IMR-90 (cell line): ENCODE data around the gene GALNT17. TPM values are rescaled to one million over a fixed set of nuclear protein-coding genes. Genes with fewer than 3 reads are reported as not detected.

Source experiments
- ATAC-seq: fragments of 200-7000 bp; cut with Tn5 transposase; 2 replicates; pipeline ENCODE4 v1.9.1; 2020; ENCODE audit warnings: low read depth, mild to moderate bottlenecking, moderate library complexity
- BruUV-seq: library from RNA; stranded (reverse); fragments of 400-500 nt; replicated peaks from 2 replicates; lab custom pipeline; 2021; lab: Mats Ljungman, UMichigan
- CTCF ChIA-PET: fragments of 300-600 bp; formaldehyde crosslinking; extraction: SDS; loops from one replicate; lab custom pipeline; 2021; ENCODE audit warnings: antibody characterized with exemption; lab: Yijun Ruan, JAX
- POLR2A ChIA-PET: fragments of 300-600 bp; sonication (Branson Sonifier 250); formaldehyde crosslinking; loops from one replicate; lab custom pipeline; 2022; ENCODE audit warnings: antibody characterized with exemption; ENCODE audit not compliant: unreplicated experiment; lab: Charles Lee
- DNase-seq: peaks from one replicate; pipeline ENCODE4 v3.0.0; 2013
- H2AFZ ChIP-seq: replicated peaks from 2 replicates; pipeline ENCODE3; 2013; ENCODE audit warnings: low read length, mild to moderate bottlenecking; ENCODE audit not compliant: poor library complexity
- H2AK5ac ChIP-seq: 2 replicates; pipeline ENCODE4 v1.6.1; 2013; ENCODE audit warnings: low read depth, low read length, inconsistent platforms
- H2AK9ac ChIP-seq: replicated peaks from 2 replicates; pipeline ENCODE3; 2013; ENCODE audit warnings: mild to moderate bottlenecking, low read depth, low read length, moderate library complexity; ENCODE audit not compliant: poor library complexity
- H2BK120ac ChIP-seq: 2 replicates; pipeline ENCODE4 v1.6.1; 2013; ENCODE audit warnings: low read depth, low read length, inconsistent platforms
- H2BK15ac ChIP-seq: 3 replicates; pipeline ENCODE4 v1.6.1; 2013; ENCODE audit warnings: low read depth, low read length, inconsistent platforms
- H2BK20ac ChIP-seq: 2 replicates; pipeline ENCODE4 v1.6.1; 2013; ENCODE audit warnings: low read depth, mild to moderate bottlenecking, inconsistent platforms, low read length, moderate library complexity
- H2BK5ac ChIP-seq: 2 replicates; pipeline ENCODE4 v1.6.1; 2013; ENCODE audit warnings: mild to moderate bottlenecking, low read depth, low read length, inconsistent platforms; ENCODE audit not compliant: poor library complexity, severe bottlenecking
- H3K14ac ChIP-seq: replicated peaks from 2 replicates; pipeline ENCODE4 v1.6.1; 2013; ENCODE audit warnings: low read depth, low read length, inconsistent platforms
- H3K18ac ChIP-seq: 2 replicates; pipeline ENCODE4 v1.6.1; 2013; ENCODE audit warnings: low read depth, low read length, control low read depth
- H3K23ac ChIP-seq: 2 replicates; pipeline ENCODE4 v1.6.1; 2013; ENCODE audit warnings: low read depth, low read length, inconsistent platforms
- H3K27ac ChIP-seq: 2 replicates; pipeline ENCODE4 v1.5.1; 2013; ENCODE audit warnings: mild to moderate bottlenecking, control low read depth, low read length; ENCODE audit not compliant: insufficient read depth
- H3K27me3 ChIP-seq: 2 replicates; pipeline ENCODE4 v1.6.1; 2013; ENCODE audit warnings: low read length; ENCODE audit not compliant: control insufficient read depth, insufficient read depth
- H3K36me3 ChIP-seq: 2 replicates; pipeline ENCODE4 v1.6.1; 2013; ENCODE audit warnings: low read length, mixed read lengths; ENCODE audit not compliant: control insufficient read depth, insufficient read depth
- H3K4ac ChIP-seq: 2 replicates; pipeline ENCODE4 v1.6.1; 2013; ENCODE audit warnings: low read depth, low read length, inconsistent platforms
- H3K4me1 ChIP-seq: 2 replicates; pipeline ENCODE4 v1.6.1; 2013; ENCODE audit warnings: low read length, mixed read lengths; ENCODE audit not compliant: control insufficient read depth, insufficient read depth
- H3K4me2 ChIP-seq: 2 replicates; pipeline ENCODE4 v1.6.1; 2013; ENCODE audit warnings: low read depth, mild to moderate bottlenecking, control low read depth, low read length, moderate library complexity
- H3K4me3 ChIP-seq: 2 replicates; pipeline ENCODE4 v1.5.1; 2013; ENCODE audit warnings: low read depth, mild to moderate bottlenecking, control low read depth, low read length, moderate library complexity; ENCODE audit not compliant: insufficient read depth
- H3K56ac ChIP-seq: 2 replicates; pipeline ENCODE4 v1.6.1; 2013; ENCODE audit warnings: low read length, inconsistent platforms; ENCODE audit not compliant: insufficient read depth; ENCODE audit errors: extremely low read depth
- H3K79me1 ChIP-seq, 2 experiments: 2 replicates each; pipeline ENCODE4 v1.6.1; 2013; ENCODE audit warnings: low read length in 2 of 2, inconsistent platforms in 1 of 2, low read depth in 1 of 2
- H3K9ac ChIP-seq: 2 replicates; pipeline ENCODE4 v1.6.1; 2013; ENCODE audit warnings: low read depth, low read length, control low read depth
- H3K9me1 ChIP-seq: 2 replicates; pipeline ENCODE4 v1.6.1; 2013; ENCODE audit warnings: low read length, inconsistent platforms; ENCODE audit not compliant: insufficient read depth
- H3K9me3 ChIP-seq: 2 replicates; pipeline ENCODE4 v1.6.1; 2013; ENCODE audit warnings: low read length; ENCODE audit not compliant: control insufficient read depth, insufficient read depth
- H4K20me1 ChIP-seq: 2 replicates; pipeline ENCODE4 v1.6.1; 2013; ENCODE audit warnings: low read length, inconsistent platforms; ENCODE audit not compliant: insufficient read depth
- H4K5ac ChIP-seq: 2 replicates; pipeline ENCODE4 v1.6.1; 2013; ENCODE audit warnings: mild to moderate bottlenecking, low read depth, low read length, control low read depth
- H4K8ac ChIP-seq, 2 experiments: 2 replicates each; pipeline ENCODE4 v1.6.1; 2013; ENCODE audit warnings: low read depth in 2 of 2, low read length in 2 of 2, control low read depth in 1 of 2, inconsistent platforms in 1 of 2
- H4K91ac ChIP-seq: 2 replicates; pipeline ENCODE4 v1.6.1; 2013; ENCODE audit warnings: low read depth, low read length, inconsistent platforms; ENCODE audit not compliant: insufficient read depth
- CEBPB ChIP-seq: IDR thresholded peaks from 2 replicates; pipeline ENCODE4 v1.6.1; 2012; ENCODE audit warnings: low read depth, low read length, improper control_type of control experiment
- MAZ ChIP-seq: IDR thresholded peaks from 2 replicates; pipeline ENCODE4 v1.6.1; 2012; ENCODE audit warnings: low read depth, mild to moderate bottlenecking, low read length, improper control_type of control experiment, moderate library complexity, borderline replicate concordance
- POLR2A ChIP-seq: IDR thresholded peaks from 2 replicates; pipeline ENCODE4 v1.6.1; 2012; ENCODE audit warnings: mild to moderate bottlenecking, low read depth, low read length
- WGBS, 2 experiments: methylation state at CpG; one replicate each; pipeline versions ENCODE4 v1.1.5 to v1.1.7; 2013; ENCODE audit warnings: missing lambda C conversion rate in 2 of 2; ENCODE audit not compliant: insufficient read length in 1 of 2; ENCODE audit errors: extremely low coverage in 2 of 2; 5-methylcytosine and 5-hydroxymethylcytosine counted together
- dilution Hi-C: fragments of 300-500 bp; cut with HindIII; formaldehyde crosslinking; loops from one replicate; pipeline ENCODE4 v1.14.3; 2018; ENCODE audit warnings: low sequenced_read_pairs; ENCODE audit not compliant: unreplicated experiment
- in situ Hi-C: fragments of 300-500 bp; cut with MboI; formaldehyde crosslinking; loops from 3 replicates; pipeline ENCODE4 v1.14.3; 2019; ENCODE audit warnings: low sequenced_read_pairs, inconsistent platforms, mixed read lengths
- intact Hi-C: fragments of 100-400 bp; cut with micrococcal nuclease; formaldehyde crosslinking; loops from 2 replicates; pipeline ENCODE4 v1.10.0; 2022
- polyA plus RNA-seq, 3 experiments: library from polyadenylated mRNA; depleted of rRNA; stranded (reverse); fragments of >200 nt; gene quantifications; 2 replicates each; pipeline ENCODE4 v1.2.3, GENCODE V29; 2012; ENCODE audit warnings: low replicate concordance in 1 of 3
- total RNA-seq: library from RNA; depleted of rRNA; stranded (reverse); fragments of >200 nt; gene quantifications from 2 replicates; pipeline ENCODE4 v1.2.3, GENCODE V29; 2012

The GALNT17 gene
- total and polyA plus RNA-seq, 2 of the 4 experiments (the other 2 are of a cell fraction) = not detected

DNA sequence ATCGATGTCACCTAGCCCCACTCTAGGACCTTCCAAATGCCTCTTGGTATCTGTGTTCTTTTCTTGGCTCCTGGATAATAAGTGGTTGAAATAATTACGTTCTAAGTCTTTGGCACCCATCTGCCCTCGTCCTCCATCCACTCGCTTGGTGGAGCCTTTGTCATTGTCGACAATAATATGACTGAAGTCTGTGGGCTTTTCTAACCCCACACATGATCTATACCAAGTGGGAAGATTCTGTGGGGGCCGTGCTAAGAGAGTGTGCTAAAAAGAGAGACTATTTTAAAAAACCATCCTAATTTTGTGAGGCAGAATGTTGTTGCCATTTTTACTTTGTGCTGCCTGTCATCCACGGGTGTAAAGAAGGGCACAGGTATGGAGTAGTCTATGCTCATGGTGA, 113.1 kb downstream of the GALNT17 start:
- TF ChIP-seq MAZ = no peak
- no peak for TF ChIP-seq POLR2A
- no peak for TF ChIP-seq CEBPB
- H4K91ac ChIP-seq = no peak overlapping the region
- H2BK120ac ChIP-seq = no peak overlapping the region
- no peak overlapping the region for H3K18ac ChIP-seq
- POLR2A ChIA-PET = no interaction called here
- in situ Hi-C loops = no loop called here
- dilution Hi-C loops = no loop called here
- H2BK5ac ChIP-seq = no peak overlapping the region
- H3K27me3 ChIP-seq = no peaks in the 10 kb centered on the region
- no peak overlapping the region for H3K56ac ChIP-seq
- DNase-seq (no peak), ATAC-seq (no peak)
- no CpG with 5 or more reads among the region's 7 CpGs for WGBS, 2 experiments
- H3K4me3 ChIP-seq = no peak overlapping the region
- no peak overlapping the region for H4K5ac ChIP-seq
- no peak overlapping the region for H3K4ac ChIP-seq
- H3K14ac ChIP-seq = no peak overlapping the region
- H3K9me1 ChIP-seq = no peaks in the 10 kb centered on the region
- H3K4me2 ChIP-seq = no peak overlapping the region
- no peak overlapping the region for H3K27ac ChIP-seq
- no peaks in the 10 kb centered on the region for H4K20me1 ChIP-seq
- H3K36me3 ChIP-seq = no peaks in the 10 kb centered on the region
- H3K23ac ChIP-seq = no peak overlapping the region
- H2BK20ac ChIP-seq = no peak overlapping the region
- H2AK5ac ChIP-seq = no peak overlapping the region
- no TSS peak for BruUV-seq
- H2AK9ac ChIP-seq = no peak overlapping the region
- H3K9ac ChIP-seq = no peak overlapping the region
- no peak overlapping the region for H2AFZ ChIP-seq
- CTCF ChIA-PET = no interaction called here
- no peaks in the 10 kb centered on the region for H3K79me1 ChIP-seq
- no peak overlapping the region for H2BK15ac ChIP-seq
- peaks cover 10% of the 10 kb centered on the region for H3K9me3 ChIP-seq
- H3K4me1 ChIP-seq = no peaks in the 10 kb centered on the region
- intact Hi-C loops = no loop called here
- H4K8ac ChIP-seq = no peak overlapping the region
